Keratinocyte (primary cell): ENCODE data around the gene IL21R.

Experiments
- EZH2 ChIP-seq: IDR thresholded peaks from one replicate; pipeline ENCODE4 v1.6.1; 2012; ENCODE audit warnings: inconsistent platforms, mild to moderate bottlenecking, low read length, moderate library complexity
- TF ChIP-seq, protein P1 (sequence below), 3 experiments: IDR thresholded peaks in 1 of 3; conservative IDR thresholded peaks in 1 of 3; optimal IDR thresholded peaks in 1 of 3; 2 replicates in 2 of 3; 3 replicates in 1 of 3; pipeline versions ENCODE3 to v1.5.1; 2011; ENCODE audit warnings: low read length in 3 of 3, mild to moderate bottlenecking in 3 of 3, moderate library complexity in 2 of 3, control low read depth in 1 of 3, inconsistent platforms in 1 of 3; ENCODE audit not compliant: insufficient read depth in 2 of 3; ENCODE audit errors: extremely low read depth in 1 of 3

- TF ChIP-seq, protein P1, sequence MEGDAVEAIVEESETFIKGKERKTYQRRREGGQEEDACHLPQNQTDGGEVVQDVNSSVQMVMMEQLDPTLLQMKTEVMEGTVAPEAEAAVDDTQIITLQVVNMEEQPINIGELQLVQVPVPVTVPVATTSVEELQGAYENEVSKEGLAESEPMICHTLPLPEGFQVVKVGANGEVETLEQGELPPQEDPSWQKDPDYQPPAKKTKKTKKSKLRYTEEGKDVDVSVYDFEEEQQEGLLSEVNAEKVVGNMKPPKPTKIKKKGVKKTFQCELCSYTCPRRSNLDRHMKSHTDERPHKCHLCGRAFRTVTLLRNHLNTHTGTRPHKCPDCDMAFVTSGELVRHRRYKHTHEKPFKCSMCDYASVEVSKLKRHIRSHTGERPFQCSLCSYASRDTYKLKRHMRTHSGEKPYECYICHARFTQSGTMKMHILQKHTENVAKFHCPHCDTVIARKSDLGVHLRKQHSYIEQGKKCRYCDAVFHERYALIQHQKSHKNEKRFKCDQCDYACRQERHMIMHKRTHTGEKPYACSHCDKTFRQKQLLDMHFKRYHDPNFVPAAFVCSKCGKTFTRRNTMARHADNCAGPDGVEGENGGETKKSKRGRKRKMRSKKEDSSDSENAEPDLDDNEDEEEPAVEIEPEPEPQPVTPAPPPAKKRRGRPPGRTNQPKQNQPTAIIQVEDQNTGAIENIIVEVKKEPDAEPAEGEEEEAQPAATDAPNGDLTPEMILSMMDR (optimal IDR thresholded peaks at IDR 0.05 in 1 of 3, IDR thresholded peaks at IDR 0.05 in 1 of 3, conservative IDR thresholded peaks at IDR 0.05 in 1 of 3; ENCODE audit: extremely low read depth in 1 of 3, insufficient read depth in 2 of 3, low read length in 3 of 3): no peak
- TF ChIP-seq EZH2: no peak
Measured at GRCh38 chr16:27427538-27427937, 25.6 kb downstream of the IL21R start.
